OCI-LY3 (cell line): ENCODE data around the gene FOCAD.

ENCODE experiments used
- H2AFZ ChIP-seq: fragments of 200-600, 300-600 bp; shearing (Covaris generic); 2 replicates; pipeline ENCODE4 v1.6.0; 2014; ENCODE audit warnings: antibody characterized with exemption, low read depth, low read length
- H3K27ac ChIP-seq: fragments of 200-600, 300-600 bp; sonication (generic); 2 replicates; pipeline ENCODE4 v1.5.1; 2014; ENCODE audit warnings: mild to moderate bottlenecking, low read length, moderate library complexity, mixed read lengths
- H3K27me3 ChIP-seq: fragments of 200-600, 300-600 bp; sonication (generic); 2 replicates; pipeline ENCODE4 v1.6.1; 2014; ENCODE audit warnings: low read depth, low read length, mixed read lengths
- H3K36me3 ChIP-seq: fragments of 200-600, 300-600 bp; sonication (generic); replicated peaks from 2 replicates; pipeline ENCODE3; 2014; ENCODE audit warnings: low read depth, low read length, mixed read lengths
- H3K4me1 ChIP-seq: fragments of 300-600, 200-600 bp; sonication (generic); 2 replicates; pipeline ENCODE4 v1.6.1; 2014; ENCODE audit warnings: low read length, mixed read lengths
- H3K4me2 ChIP-seq: fragments of 200-600, 300-600 bp; sonication (generic); 2 replicates; pipeline ENCODE4 v1.6.1; 2014; ENCODE audit warnings: low read length, mixed read lengths
- H3K4me3 ChIP-seq: fragments of 300-600, 200-600 bp; sonication (generic); 2 replicates; pipeline ENCODE4 v1.5.1; 2014; ENCODE audit warnings: antibody characterized with exemption, mild to moderate bottlenecking, low read length, moderate library complexity
- H3K79me2 ChIP-seq: fragments of 300-600, 200-600 bp; shearing (Covaris generic); 2 replicates; pipeline ENCODE4 v1.6.1; 2014; ENCODE audit warnings: mild to moderate bottlenecking, low read length, mixed read lengths
- H3K9ac ChIP-seq: fragments of 300-600, 200-600 bp; shearing (Covaris generic); 2 replicates; pipeline ENCODE4 v1.6.0; 2014; ENCODE audit warnings: mild to moderate bottlenecking, low read length, moderate library complexity
- H3K9me3 ChIP-seq: fragments of 200-600, 300-600 bp; shearing (Covaris generic); 2 replicates; pipeline ENCODE4 v1.6.1; 2014; ENCODE audit warnings: low read length, mixed read lengths; ENCODE audit not compliant: insufficient read depth
- H4K20me1 ChIP-seq: fragments of 200-600, 300-600 bp; sonication (generic); 2 replicates; pipeline ENCODE4 v1.6.1; 2016; ENCODE audit warnings: low read length, mixed read lengths; ENCODE audit not compliant: insufficient read depth
- EZH2phosphoT487 ChIP-seq: fragments of 200-600 bp; shearing (Covaris generic); IDR thresholded peaks from 2 replicates; pipeline ENCODE4 v1.6.1; 2018; ENCODE audit warnings: antibody characterized with exemption, mixed run types, low read depth
- TF ChIP-seq, protein P1 (sequence below): fragments of 200-600, 300-600 bp; sonication (generic); IDR thresholded peaks from 2 replicates; pipeline ENCODE4 v1.5.1; 2014; ENCODE audit warnings: antibody characterized with exemption, low read length, low read depth

The FOCAD gene

DNA sequence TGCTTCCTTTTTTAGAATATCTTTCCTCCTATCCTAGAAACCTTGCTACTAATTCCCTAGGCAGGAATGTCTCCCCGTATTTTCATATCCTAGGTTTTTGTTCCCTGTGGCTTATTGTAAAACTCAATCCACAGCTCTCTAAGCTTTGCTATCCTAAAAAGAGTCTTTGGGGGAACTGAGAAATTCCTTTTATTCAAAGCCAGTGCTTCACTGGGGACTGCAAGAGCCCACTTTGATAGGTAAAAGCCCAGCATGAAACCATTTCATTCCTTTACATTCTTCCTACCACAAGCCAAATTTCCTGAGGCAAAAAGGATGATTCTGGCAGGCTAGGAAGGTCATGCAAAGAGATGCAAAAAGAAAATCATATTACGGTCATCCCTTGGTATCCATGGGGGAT is 353.2 kb downstream of the FOCAD start:
- H3K36me3 ChIP-seq: no peaks in the 10 kb centered on the region
- no peak overlapping the region for H3K9ac ChIP-seq
- TF ChIP-seq, protein P1, sequence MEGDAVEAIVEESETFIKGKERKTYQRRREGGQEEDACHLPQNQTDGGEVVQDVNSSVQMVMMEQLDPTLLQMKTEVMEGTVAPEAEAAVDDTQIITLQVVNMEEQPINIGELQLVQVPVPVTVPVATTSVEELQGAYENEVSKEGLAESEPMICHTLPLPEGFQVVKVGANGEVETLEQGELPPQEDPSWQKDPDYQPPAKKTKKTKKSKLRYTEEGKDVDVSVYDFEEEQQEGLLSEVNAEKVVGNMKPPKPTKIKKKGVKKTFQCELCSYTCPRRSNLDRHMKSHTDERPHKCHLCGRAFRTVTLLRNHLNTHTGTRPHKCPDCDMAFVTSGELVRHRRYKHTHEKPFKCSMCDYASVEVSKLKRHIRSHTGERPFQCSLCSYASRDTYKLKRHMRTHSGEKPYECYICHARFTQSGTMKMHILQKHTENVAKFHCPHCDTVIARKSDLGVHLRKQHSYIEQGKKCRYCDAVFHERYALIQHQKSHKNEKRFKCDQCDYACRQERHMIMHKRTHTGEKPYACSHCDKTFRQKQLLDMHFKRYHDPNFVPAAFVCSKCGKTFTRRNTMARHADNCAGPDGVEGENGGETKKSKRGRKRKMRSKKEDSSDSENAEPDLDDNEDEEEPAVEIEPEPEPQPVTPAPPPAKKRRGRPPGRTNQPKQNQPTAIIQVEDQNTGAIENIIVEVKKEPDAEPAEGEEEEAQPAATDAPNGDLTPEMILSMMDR: no peak
- no peak for TF ChIP-seq EZH2phosphoT487
- H3K27ac ChIP-seq: no peak overlapping the region
- H4K20me1 ChIP-seq: no peaks in the 10 kb centered on the region
- no peaks in the 10 kb centered on the region for H3K27me3 ChIP-seq
- H3K4me3 ChIP-seq: no peak overlapping the region
- no peaks in the 10 kb centered on the region for H3K9me3 ChIP-seq
- no peak overlapping the region for H3K4me2 ChIP-seq
- no peaks in the 10 kb centered on the region for H3K79me2 ChIP-seq
- H2AFZ ChIP-seq: no peak overlapping the region
- 0 out of 2 replicates have a peak, but pooled peaks cover 2% of the 10 kb centered on the region for H3K4me1 ChIP-seq

DNA sequence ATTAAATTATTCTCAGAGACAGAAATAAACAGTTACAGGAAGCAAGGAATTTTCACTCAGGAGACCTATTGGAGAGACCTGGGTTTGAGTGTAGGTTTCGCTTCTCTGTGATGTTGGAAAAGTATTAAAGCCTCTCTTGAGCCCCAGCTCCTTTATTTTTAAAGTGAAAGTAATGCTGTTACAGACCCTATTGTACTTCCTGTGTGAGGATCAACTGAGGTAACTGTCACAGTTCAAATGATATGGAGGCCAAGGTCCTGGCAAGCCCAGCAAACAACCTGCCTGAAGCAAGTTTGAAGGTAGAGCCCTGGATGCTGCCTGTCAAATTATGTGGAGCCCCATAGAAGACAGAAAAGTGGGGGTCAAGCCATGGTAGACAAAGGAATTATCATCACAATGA is 355.2 kb downstream of the FOCAD start:
- Histone ChIP-seq H3K27ac (no peak overlapping the region), H2AFZ (no peak overlapping the region), H3K4me2 (no peak overlapping the region), H3K4me1 (peaks cover 2% of the 10 kb centered on the region; the same call in 1 of the 2 replicates), H3K9me3 (no peaks in the 10 kb centered on the region), H4K20me1 (no peaks in the 10 kb centered on the region), H3K36me3 (no peaks in the 10 kb centered on the region), H3K4me3 (no peak overlapping the region), H3K9ac (no peak overlapping the region), H3K27me3 (no peaks in the 10 kb centered on the region), H3K79me2 (no peaks in the 10 kb centered on the region)
- TF ChIP-seq EZH2phosphoT487: no peak
- TF ChIP-seq, protein P1: no peak

DNA sequence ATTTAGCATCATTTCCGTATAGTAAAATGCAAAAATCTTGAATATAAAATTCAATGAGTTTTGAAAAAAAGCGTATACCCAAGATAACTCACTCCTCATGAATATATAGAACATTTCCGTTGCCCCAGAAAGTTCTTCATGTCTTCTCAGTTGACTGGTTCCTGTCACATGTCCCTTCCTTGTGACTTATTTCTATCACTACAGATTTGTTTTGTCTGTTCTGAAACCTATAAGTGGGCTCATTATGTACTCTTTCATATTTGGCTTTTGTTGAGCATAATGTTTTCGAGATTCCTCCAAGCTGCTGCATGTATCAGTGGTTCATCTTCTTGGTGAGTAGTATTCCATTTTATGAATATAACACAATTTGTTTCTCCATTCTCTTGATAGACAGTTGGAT is 358.4 kb downstream of the FOCAD start:
- H3K9ac ChIP-seq: no peak overlapping the region
- TF ChIP-seq, protein P1: no peak
- no peak for TF ChIP-seq EZH2phosphoT487
- no peak overlapping the region for H3K4me3 ChIP-seq
- H3K27ac ChIP-seq: no peak overlapping the region
- no peak overlapping the region for H3K4me2 ChIP-seq
- no peaks in the 10 kb centered on the region for H3K36me3 ChIP-seq
- H3K4me1 ChIP-seq: peaks cover 2% of the 10 kb centered on the region; the same call in 1 of the 2 replicates
- no peaks in the 10 kb centered on the region for H3K9me3 ChIP-seq
- H3K27me3 ChIP-seq: no peaks in the 10 kb centered on the region
- H3K79me2 ChIP-seq: no peaks in the 10 kb centered on the region
- H2AFZ ChIP-seq: no peak overlapping the region
- H4K20me1 ChIP-seq: no peaks in the 10 kb centered on the region

DNA sequence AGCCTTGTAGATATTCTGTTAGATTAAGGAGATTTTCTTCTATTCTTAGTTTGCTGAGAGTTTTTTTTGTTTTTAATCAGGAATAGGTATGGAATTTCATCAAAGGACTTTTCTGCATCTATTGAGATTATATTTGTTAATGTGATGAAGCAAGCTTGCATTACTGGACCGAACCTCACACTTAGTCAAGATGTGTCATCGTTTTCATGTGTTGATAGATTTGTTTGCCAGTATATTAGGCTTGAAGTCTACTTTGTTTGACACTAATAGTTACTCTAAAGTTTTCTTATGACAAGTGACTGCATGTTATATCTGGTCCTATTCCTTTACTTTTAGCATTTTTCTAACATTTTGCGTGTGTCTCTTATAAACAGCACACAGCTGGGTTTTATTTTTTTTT is 359.8 kb downstream of the FOCAD start:
- Histone ChIP-seq H2AFZ (no peak overlapping the region), H3K27me3 (no peaks in the 10 kb centered on the region), H3K4me1 (peaks cover 2% of the 10 kb centered on the region; the same call in 1 of the 2 replicates), H3K79me2 (no peaks in the 10 kb centered on the region), H4K20me1 (no peaks in the 10 kb centered on the region), H3K27ac (no peak overlapping the region), H3K36me3 (no peaks in the 10 kb centered on the region), H3K9ac (no peak overlapping the region), H3K4me3 (no peak overlapping the region), H3K9me3 (no peaks in the 10 kb centered on the region), H3K4me2 (no peak overlapping the region)
- TF ChIP-seq, protein P1: no peak
- TF ChIP-seq EZH2phosphoT487: no peak
